ENCODE results near the gene TNFSF13.

GRCh38 chr17:7523033-7523432 is 35.5 kb upstream of the TNFSF13 start:
- TF ChIP-seq CTCF (IDR thresholded peaks at IDR 0.05) (no peak), POLR2A (IDR thresholded peaks at IDR 0.05) (no peak)
